Transverse colon (tissue), 3 donors: Measurements from ENCODE around the gene TNXB.
"Not testable (repeated sequence)": the region's sequence is repeated elsewhere in the genome, so short reads cannot be mapped to it uniquely, and the experiment has no call there.

Source experiments
- CTCF ChIP-seq, 5 experiments: fragments of 200-600 bp in 3 of 5; fragments of 450-650 bp in 2 of 5; sonication (generic) in 3 of 5; IDR thresholded peaks; 1 replicate in 2 of 5; 2 replicates in 3 of 5; pipeline ENCODE4 v1.5.1; 2016 to 2017; ENCODE audit warnings: antibody characterized with exemption in 5 of 5, inconsistent platforms in 3 of 5, mild to moderate bottlenecking in 2 of 5, moderate library complexity in 1 of 5
- POLR2A ChIP-seq: fragments of 450-650 bp; IDR thresholded peaks from one replicate; pipeline ENCODE4 v1.6.1; 2016; ENCODE audit warnings: antibody characterized with exemption, mild to moderate bottlenecking, moderate library complexity

- TF ChIP-seq POLR2A; CTCF (IDR thresholded peaks at IDR 0.05): not testable (repeated sequence)
These were observed 72.0 kb downstream of the TNXB start for GRCh38 chr6:32037136-32037535.
